ENCODE results near the gene SUGCT.

SUGCT gene

DNA sequence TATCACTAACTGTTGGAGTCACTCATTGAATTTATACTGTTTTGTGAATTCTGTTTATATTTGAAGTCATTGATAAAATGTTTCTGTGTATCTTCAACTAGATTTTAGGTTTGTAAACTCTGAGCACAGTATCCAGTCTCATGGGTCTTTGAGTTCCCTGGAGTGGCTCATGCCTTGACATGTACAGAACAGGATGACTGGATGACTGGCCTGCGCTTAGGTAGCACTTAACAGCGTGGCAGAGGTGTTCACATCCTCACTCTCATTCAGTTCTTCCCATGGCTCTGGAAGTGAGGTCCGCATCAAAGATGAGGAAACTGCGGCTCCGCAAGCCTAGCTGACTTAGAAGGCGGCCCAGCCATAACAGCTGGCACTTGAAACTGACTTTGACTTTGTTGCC, 576.9 kb downstream of the SUGCT start:
- H3K9me3 ChIP-seq (ENCODE audit: insufficient read depth, low read length) = no peaks in the 10 kb centered on the region
- H3K4me2 ChIP-seq (ENCODE audit: low read length) = no peak overlapping the region
- no peak for TF ChIP-seq EZH2phosphoT487 (IDR thresholded peaks at IDR 0.05; ENCODE audit: low read depth)
- TF ChIP-seq, protein P1, sequence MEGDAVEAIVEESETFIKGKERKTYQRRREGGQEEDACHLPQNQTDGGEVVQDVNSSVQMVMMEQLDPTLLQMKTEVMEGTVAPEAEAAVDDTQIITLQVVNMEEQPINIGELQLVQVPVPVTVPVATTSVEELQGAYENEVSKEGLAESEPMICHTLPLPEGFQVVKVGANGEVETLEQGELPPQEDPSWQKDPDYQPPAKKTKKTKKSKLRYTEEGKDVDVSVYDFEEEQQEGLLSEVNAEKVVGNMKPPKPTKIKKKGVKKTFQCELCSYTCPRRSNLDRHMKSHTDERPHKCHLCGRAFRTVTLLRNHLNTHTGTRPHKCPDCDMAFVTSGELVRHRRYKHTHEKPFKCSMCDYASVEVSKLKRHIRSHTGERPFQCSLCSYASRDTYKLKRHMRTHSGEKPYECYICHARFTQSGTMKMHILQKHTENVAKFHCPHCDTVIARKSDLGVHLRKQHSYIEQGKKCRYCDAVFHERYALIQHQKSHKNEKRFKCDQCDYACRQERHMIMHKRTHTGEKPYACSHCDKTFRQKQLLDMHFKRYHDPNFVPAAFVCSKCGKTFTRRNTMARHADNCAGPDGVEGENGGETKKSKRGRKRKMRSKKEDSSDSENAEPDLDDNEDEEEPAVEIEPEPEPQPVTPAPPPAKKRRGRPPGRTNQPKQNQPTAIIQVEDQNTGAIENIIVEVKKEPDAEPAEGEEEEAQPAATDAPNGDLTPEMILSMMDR (IDR thresholded peaks at IDR 0.05; ENCODE audit: low read depth, low read length) = no peak
- no peaks in the 10 kb centered on the region for H3K36me3 ChIP-seq (replicated peaks; ENCODE audit: low read depth, low read length)
- peaks cover 6% of the 10 kb centered on the region; the same call in 1 of the 2 replicates for H3K27me3 ChIP-seq (ENCODE audit: low read depth, low read length)
- no peak overlapping the region for H2AFZ ChIP-seq (ENCODE audit: low read depth, low read length)
- H3K4me1 ChIP-seq (ENCODE audit: low read length) = no peaks in the 10 kb centered on the region
- H3K9ac ChIP-seq (ENCODE audit: low read length) = no peak overlapping the region
- no peak overlapping the region for H3K27ac ChIP-seq (ENCODE audit: low read length)
- H3K79me2 ChIP-seq (ENCODE audit: low read length) = no peaks in the 10 kb centered on the region
- no peak overlapping the region for H3K4me3 ChIP-seq (ENCODE audit: low read length)
- no peaks in the 10 kb centered on the region for H4K20me1 ChIP-seq (ENCODE audit: insufficient read depth, low read length)

DNA sequence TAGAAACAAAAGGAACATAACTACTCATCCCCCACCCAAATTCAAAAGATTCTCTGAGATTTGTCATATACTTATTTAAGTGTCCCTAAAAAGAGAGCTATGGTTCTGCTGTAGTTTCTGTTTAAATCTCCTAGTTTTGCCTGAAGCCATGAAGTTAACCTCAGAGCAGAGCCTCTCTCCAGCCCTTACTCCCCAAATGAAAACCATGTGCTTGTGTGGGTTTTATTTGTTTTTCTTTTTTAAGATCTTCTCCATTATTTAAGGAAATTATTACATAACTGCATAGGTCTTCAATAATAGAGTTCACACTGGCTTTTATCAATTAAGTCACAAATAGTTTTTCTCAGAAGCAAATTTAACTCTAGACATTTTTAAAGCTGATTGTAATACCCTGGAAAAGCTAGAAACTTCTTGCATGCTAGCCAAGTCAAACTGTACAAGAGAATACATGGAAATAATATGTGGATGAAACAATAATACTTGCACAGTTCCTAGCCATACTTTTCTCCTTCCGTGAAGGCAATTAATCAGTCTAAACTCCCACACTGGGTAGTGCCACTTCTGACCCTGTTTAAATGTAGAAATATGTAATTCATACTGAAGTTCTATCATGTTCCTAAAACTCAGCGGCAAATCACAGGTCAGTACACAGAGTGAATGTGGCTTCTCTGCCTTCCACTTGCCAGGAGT, 579.7 kb downstream of the SUGCT start:
- no peak overlapping the region for H2AFZ ChIP-seq (ENCODE audit: low read depth, low read length)
- no peaks in the 10 kb centered on the region for H4K20me1 ChIP-seq (ENCODE audit: insufficient read depth, low read length)
- H3K4me3 ChIP-seq (ENCODE audit: low read length) = no peak overlapping the region
- H3K9ac ChIP-seq (ENCODE audit: low read length) = no peak overlapping the region
- no peak for TF ChIP-seq EZH2phosphoT487 (IDR thresholded peaks at IDR 0.05; ENCODE audit: low read depth)
- TF ChIP-seq, protein P1 (IDR thresholded peaks at IDR 0.05; ENCODE audit: low read depth, low read length) = no peak
- no peaks in the 10 kb centered on the region for H3K4me1 ChIP-seq (ENCODE audit: low read length)
- H3K9me3 ChIP-seq (ENCODE audit: insufficient read depth, low read length) = no peaks in the 10 kb centered on the region
- no peaks in the 10 kb centered on the region for H3K36me3 ChIP-seq (replicated peaks; ENCODE audit: low read depth, low read length)
- no peak overlapping the region for H3K27ac ChIP-seq (ENCODE audit: low read length)
- no peaks in the 10 kb centered on the region for H3K79me2 ChIP-seq (ENCODE audit: low read length)
- no peak overlapping the region for H3K4me2 ChIP-seq (ENCODE audit: low read length)
- peaks cover 6% of the 10 kb centered on the region; the same call in 1 of the 2 replicates for H3K27me3 ChIP-seq (ENCODE audit: low read depth, low read length)

DNA sequence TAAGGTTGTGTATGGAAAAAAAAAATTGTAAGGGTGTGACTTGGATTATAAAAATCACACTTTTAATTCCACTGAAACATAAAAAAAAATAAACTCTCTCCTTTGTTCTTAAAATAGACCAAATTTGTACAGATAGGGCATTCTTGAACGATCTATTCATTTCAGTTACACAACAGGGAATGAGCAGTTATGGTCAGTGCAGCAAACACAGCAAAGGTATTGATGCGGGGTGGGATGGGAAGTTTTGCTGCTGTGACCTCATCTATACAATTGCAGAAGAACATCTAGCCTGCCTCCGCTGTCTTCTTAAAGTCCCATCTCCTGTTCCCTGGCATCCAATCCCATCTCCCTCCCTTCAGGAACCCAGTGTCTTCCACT, 580.2 kb downstream of the SUGCT start:
- H3K9me3 ChIP-seq (ENCODE audit: insufficient read depth, low read length) = no peaks in the 10 kb centered on the region
- no peak overlapping the region for H3K27ac ChIP-seq (ENCODE audit: low read length)
- H2AFZ ChIP-seq (ENCODE audit: low read depth, low read length) = no peak overlapping the region
- H3K4me3 ChIP-seq (ENCODE audit: low read length) = no peak overlapping the region
- TF ChIP-seq, protein P1 (IDR thresholded peaks at IDR 0.05; ENCODE audit: low read depth, low read length) = no peak
- TF ChIP-seq EZH2phosphoT487 (IDR thresholded peaks at IDR 0.05; ENCODE audit: low read depth) = no peak
- H3K9ac ChIP-seq (ENCODE audit: low read length) = no peak overlapping the region
- H3K27me3 ChIP-seq (ENCODE audit: low read depth, low read length) = peaks cover 6% of the 10 kb centered on the region; the same call in 1 of the 2 replicates
- no peaks in the 10 kb centered on the region for H3K79me2 ChIP-seq (ENCODE audit: low read length)
- no peaks in the 10 kb centered on the region for H3K36me3 ChIP-seq (replicated peaks; ENCODE audit: low read depth, low read length)
- H3K4me2 ChIP-seq (ENCODE audit: low read length) = no peak overlapping the region
- H3K4me1 ChIP-seq (ENCODE audit: low read length) = no peaks in the 10 kb centered on the region
- H4K20me1 ChIP-seq (ENCODE audit: insufficient read depth, low read length) = no peaks in the 10 kb centered on the region

DNA sequence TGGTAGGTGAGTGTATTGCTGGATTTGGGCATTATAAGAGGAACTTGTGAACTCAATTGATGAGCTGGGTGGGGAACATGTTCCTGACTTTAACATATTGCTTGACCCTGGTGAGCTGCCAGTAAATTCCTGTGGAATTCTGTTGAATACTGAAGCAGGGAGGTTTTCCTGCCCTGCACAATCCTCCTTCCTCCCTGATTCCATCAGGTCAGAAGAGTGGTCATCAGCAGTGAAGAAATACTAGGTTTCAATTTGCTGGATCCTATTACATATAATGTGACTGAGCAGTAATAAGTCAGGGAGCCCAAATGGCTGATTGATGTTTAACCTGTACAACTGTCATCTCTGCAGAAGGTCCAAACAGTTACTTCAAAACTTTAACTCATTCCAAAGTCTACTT, 581.2 kb downstream of the SUGCT start:
- Histone ChIP-seq H3K4me2 (ENCODE audit: low read length) (no peak overlapping the region), H3K4me3 (ENCODE audit: low read length) (no peak overlapping the region), H2AFZ (ENCODE audit: low read depth, low read length) (no peak overlapping the region), H3K9me3 (ENCODE audit: insufficient read depth, low read length) (no peaks in the 10 kb centered on the region), H4K20me1 (ENCODE audit: insufficient read depth, low read length) (no peaks in the 10 kb centered on the region), H3K4me1 (ENCODE audit: low read length) (no peaks in the 10 kb centered on the region), H3K9ac (ENCODE audit: low read length) (no peak overlapping the region), H3K27me3 (ENCODE audit: low read depth, low read length) (0 out of 2 replicates have a peak, but pooled peaks cover 6% of the 10 kb centered on the region), H3K36me3 (replicated peaks; ENCODE audit: low read depth, low read length) (no peaks in the 10 kb centered on the region), H3K27ac (ENCODE audit: low read length) (no peak overlapping the region), H3K79me2 (ENCODE audit: low read length) (no peaks in the 10 kb centered on the region)
- TF ChIP-seq, protein P1 (IDR thresholded peaks at IDR 0.05; ENCODE audit: low read depth, low read length) = no peak
- TF ChIP-seq EZH2phosphoT487 (IDR thresholded peaks at IDR 0.05; ENCODE audit: low read depth) = no peak
